Right lobe of liver (tissue), 4 donors: Measurements from ENCODE around the gene OR2T5.
"Not testable (repeated sequence)": the region's sequence is repeated elsewhere in the genome, so short reads cannot be mapped to it uniquely, and the experiment has no call there.

Experiments
- POLR2A ChIP-seq: fragments of 450-650 bp; IDR thresholded peaks from one replicate; pipeline ENCODE4 v1.6.1; 2017; ENCODE audit warnings: antibody characterized with exemption, mild to moderate bottlenecking
- TF ChIP-seq, protein P1 (sequence below), 4 donors: fragments of 200-600 bp in 3 of 4; fragments of 450-650 bp in 1 of 4; IDR thresholded peaks; one replicate each; pipeline versions ENCODE4 v1.5.1 to v1.8.0; 2016 to 2022; ENCODE audit warnings: antibody characterized with exemption in 4 of 4, mild to moderate bottlenecking in 2 of 4
- donor health status: DM: no; HTN: no; CAD: no.
- donor health status: DM: no; HTN: no; CAD: no.
- donor health status: DM: no; HTN: yes; CAD: no.

DNA sequence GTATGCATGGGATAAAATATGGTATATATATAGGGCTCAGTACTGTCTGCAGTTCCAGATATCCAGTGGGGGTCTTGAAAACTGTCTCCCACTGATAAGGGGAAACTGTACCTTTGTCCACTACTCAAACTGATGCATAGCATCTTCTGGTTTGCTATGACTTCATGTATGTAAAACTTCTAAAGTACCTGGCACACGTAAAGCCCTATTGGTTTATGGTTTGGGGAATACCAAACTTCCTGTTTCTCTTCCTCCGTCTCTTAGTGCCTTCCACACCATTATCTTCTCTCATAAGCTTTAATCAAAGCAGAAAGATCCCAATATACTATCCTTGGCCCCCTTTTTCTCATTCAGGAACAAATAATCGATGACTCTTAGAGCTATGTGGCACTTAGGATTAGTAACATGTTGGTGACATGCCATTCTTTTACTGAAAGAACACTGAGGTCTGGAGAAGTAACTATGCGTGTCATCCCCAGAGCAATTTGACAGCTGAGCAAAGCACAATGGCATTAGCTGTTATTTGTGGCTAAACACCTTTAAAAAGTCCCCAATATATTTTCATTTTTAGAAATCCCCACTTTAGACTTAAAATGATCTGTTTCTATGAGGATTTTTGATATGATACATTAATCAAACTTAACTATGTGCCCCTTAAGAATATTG lies 39.8 kb upstream of the OR2T5 start:
- TF ChIP-seq POLR2A: not testable (repeated sequence)
- TF ChIP-seq, protein P1, sequence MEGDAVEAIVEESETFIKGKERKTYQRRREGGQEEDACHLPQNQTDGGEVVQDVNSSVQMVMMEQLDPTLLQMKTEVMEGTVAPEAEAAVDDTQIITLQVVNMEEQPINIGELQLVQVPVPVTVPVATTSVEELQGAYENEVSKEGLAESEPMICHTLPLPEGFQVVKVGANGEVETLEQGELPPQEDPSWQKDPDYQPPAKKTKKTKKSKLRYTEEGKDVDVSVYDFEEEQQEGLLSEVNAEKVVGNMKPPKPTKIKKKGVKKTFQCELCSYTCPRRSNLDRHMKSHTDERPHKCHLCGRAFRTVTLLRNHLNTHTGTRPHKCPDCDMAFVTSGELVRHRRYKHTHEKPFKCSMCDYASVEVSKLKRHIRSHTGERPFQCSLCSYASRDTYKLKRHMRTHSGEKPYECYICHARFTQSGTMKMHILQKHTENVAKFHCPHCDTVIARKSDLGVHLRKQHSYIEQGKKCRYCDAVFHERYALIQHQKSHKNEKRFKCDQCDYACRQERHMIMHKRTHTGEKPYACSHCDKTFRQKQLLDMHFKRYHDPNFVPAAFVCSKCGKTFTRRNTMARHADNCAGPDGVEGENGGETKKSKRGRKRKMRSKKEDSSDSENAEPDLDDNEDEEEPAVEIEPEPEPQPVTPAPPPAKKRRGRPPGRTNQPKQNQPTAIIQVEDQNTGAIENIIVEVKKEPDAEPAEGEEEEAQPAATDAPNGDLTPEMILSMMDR (IDR thresholded peaks at IDR 0.05): not testable (repeated sequence)
